Measurements from ENCODE around the gene P3R3URF. TPM values are rescaled to one million over a fixed set of nuclear protein-coding genes. Genes with fewer than 3 reads are reported as not detected.

P3R3URF gene
- total and polyA plus RNA-seq, 9 of the 15 experiments (the other 6 are each of a cell fraction or from before 2014, with no cell fraction given): not detected

DNA sequence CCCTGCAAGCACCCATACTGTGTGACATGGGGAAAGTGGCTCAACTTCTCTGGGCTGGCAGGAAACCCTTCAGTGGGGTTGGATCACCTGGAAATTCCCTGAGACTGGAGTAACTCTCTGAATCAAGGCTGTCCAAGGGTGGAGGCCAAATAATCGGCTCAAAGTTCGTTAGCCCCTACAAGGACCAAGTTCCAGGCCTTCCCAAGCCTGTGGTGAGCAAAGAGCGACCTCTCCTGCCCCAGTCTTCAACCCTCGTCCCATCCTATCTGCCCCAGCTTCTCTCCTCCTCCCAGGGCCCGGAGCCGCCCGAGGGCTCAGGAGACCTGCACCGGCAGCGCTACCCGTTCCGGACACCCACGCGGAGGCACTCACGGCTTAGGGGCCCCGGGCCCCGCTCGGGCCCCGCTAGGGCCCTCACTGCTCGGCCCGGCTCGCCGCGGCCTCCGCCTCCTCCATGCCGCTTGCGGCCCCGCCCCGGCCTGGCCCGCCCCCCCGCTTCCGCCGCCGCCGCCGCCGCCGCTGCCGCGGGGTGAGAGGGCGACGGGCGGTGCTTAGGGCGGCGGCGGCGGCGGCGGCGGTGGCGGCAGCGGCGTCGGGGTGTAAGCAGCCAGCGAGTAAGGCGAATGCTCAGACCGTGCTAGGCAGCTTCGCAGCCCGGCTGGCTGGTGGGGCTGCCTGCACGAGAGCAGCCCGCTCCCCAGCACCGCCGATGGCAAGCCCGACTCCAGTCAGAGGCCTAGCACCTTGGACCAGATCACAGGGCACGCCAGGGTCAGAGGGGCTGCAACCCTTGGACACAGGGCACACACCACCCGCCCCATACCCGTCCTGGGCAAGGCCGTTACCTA, 21.9 kb upstream of the P3R3URF start, which contains the start of gene POMGNT1 (continued):
- TF ChIP-seq, protein P1, sequence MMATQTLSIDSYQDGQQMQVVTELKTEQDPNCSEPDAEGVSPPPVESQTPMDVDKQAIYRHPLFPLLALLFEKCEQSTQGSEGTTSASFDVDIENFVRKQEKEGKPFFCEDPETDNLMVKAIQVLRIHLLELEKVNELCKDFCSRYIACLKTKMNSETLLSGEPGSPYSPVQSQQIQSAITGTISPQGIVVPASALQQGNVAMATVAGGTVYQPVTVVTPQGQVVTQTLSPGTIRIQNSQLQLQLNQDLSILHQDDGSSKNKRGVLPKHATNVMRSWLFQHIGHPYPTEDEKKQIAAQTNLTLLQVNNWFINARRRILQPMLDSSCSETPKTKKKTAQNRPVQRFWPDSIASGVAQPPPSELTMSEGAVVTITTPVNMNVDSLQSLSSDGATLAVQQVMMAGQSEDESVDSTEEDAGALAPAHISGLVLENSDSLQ (IDR thresholded peaks at IDR 0.05): no peak
- TF ChIP-seq, protein P2, sequence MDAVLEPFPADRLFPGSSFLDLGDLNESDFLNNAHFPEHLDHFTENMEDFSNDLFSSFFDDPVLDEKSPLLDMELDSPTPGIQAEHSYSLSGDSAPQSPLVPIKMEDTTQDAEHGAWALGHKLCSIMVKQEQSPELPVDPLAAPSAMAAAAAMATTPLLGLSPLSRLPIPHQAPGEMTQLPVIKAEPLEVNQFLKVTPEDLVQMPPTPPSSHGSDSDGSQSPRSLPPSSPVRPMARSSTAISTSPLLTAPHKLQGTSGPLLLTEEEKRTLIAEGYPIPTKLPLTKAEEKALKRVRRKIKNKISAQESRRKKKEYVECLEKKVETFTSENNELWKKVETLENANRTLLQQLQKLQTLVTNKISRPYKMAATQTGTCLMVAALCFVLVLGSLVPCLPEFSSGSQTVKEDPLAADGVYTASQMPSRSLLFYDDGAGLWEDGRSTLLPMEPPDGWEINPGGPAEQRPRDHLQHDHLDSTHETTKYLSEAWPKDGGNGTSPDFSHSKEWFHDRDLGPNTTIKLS (IDR thresholded peaks at IDR 0.05; ENCODE audit: borderline replicate concordance, low read depth): no peak
- TF ChIP-seq MCM2 (IDR thresholded peaks at IDR 0.05; ENCODE audit: low read depth) (no peak), RBFOX2 (IDR thresholded peaks at IDR 0.05; ENCODE audit: low read depth, low read length) (peak; percentile 89), KLF16 (IDR thresholded peaks at IDR 0.05) (no peak), MXI1 (IDR thresholded peaks at IDR 0.05; ENCODE audit: low read depth, low read length) (peak; percentile 65), ZNF263 (CRISPR knock-in tag; IDR thresholded peaks at IDR 0.05; ENCODE audit: borderline replicate concordance) (peak; percentile 40; the same call in 1 of the 2 replicates), MECOM (CRISPR knock-in tag; IDR thresholded peaks at IDR 0.05) (no peak), XRCC5 (IDR thresholded peaks at IDR 0.05; ENCODE audit: low read depth, low read length) (peak; percentile 57; the same call in 1 of the 2 replicates), L3MBTL2 (IDR thresholded peaks at IDR 0.05) (peak; percentile 59; the same call in 1 of the 2 replicates), RBM17 (IDR thresholded peaks at IDR 0.05; ENCODE audit: borderline replicate concordance, low read depth, low read length) (no peak)
- TF ChIP-seq, protein P3, sequence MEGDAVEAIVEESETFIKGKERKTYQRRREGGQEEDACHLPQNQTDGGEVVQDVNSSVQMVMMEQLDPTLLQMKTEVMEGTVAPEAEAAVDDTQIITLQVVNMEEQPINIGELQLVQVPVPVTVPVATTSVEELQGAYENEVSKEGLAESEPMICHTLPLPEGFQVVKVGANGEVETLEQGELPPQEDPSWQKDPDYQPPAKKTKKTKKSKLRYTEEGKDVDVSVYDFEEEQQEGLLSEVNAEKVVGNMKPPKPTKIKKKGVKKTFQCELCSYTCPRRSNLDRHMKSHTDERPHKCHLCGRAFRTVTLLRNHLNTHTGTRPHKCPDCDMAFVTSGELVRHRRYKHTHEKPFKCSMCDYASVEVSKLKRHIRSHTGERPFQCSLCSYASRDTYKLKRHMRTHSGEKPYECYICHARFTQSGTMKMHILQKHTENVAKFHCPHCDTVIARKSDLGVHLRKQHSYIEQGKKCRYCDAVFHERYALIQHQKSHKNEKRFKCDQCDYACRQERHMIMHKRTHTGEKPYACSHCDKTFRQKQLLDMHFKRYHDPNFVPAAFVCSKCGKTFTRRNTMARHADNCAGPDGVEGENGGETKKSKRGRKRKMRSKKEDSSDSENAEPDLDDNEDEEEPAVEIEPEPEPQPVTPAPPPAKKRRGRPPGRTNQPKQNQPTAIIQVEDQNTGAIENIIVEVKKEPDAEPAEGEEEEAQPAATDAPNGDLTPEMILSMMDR (IDR thresholded peaks at IDR 0.05 in 2 of 3, conservative IDR thresholded peaks at IDR 0.05 in 1 of 3; ENCODE audit: insufficient read depth in 2 of 3, low read depth in 1 of 3, low read length in 3 of 3): peak; percentile 32 to 59 (median 56); a peak in 5 of 6 replicates
- TF ChIP-seq, protein P4, sequence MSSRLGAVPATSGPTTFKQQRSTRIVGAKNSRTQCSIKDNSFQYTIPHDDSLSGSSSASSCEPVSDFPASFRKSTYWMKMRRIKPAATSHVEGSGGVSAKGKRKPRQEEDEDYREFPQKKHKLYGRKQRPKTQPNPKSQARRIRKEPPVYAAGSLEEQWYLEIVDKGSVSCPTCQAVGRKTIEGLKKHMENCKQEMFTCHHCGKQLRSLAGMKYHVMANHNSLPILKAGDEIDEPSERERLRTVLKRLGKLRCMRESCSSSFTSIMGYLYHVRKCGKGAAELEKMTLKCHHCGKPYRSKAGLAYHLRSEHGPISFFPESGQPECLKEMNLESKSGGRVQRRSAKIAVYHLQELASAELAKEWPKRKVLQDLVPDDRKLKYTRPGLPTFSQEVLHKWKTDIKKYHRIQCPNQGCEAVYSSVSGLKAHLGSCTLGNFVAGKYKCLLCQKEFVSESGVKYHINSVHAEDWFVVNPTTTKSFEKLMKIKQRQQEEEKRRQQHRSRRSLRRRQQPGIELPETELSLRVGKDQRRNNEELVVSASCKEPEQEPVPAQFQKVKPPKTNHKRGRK (tag; IDR thresholded peaks at IDR 0.05): no peak
- TF ChIP-seq, protein P5, sequence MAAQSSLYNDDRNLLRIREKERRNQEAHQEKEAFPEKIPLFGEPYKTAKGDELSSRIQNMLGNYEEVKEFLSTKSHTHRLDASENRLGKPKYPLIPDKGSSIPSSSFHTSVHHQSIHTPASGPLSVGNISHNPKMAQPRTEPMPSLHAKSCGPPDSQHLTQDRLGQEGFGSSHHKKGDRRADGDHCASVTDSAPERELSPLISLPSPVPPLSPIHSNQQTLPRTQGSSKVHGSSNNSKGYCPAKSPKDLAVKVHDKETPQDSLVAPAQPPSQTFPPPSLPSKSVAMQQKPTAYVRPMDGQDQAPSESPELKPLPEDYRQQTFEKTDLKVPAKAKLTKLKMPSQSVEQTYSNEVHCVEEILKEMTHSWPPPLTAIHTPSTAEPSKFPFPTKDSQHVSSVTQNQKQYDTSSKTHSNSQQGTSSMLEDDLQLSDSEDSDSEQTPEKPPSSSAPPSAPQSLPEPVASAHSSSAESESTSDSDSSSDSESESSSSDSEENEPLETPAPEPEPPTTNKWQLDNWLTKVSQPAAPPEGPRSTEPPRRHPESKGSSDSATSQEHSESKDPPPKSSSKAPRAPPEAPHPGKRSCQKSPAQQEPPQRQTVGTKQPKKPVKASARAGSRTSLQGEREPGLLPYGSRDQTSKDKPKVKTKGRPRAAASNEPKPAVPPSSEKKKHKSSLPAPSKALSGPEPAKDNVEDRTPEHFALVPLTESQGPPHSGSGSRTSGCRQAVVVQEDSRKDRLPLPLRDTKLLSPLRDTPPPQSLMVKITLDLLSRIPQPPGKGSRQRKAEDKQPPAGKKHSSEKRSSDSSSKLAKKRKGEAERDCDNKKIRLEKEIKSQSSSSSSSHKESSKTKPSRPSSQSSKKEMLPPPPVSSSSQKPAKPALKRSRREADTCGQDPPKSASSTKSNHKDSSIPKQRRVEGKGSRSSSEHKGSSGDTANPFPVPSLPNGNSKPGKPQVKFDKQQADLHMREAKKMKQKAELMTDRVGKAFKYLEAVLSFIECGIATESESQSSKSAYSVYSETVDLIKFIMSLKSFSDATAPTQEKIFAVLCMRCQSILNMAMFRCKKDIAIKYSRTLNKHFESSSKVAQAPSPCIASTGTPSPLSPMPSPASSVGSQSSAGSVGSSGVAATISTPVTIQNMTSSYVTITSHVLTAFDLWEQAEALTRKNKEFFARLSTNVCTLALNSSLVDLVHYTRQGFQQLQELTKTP (IDR thresholded peaks at IDR 0.05; ENCODE audit: low read depth in 1 of 2, partially characterized antibody in 2 of 2): peak in 1 of 2 experiments; percentile 29
